H4 (cell line): ENCODE data around the gene HSD3B1. TPM values are rescaled to one million over a fixed set of nuclear protein-coding genes. Genes with fewer than 3 reads are reported as not detected.
"Not testable (repeated sequence)": the region's sequence is repeated elsewhere in the genome, so short reads cannot be mapped to it uniquely, and the experiment has no call there.

Source experiments
- DNase-seq: peaks from one replicate; pipeline ENCODE4 v3.0.0-alpha.2; 2015; ENCODE audit warnings: low spot score
- total RNA-seq: library from RNA; depleted of rRNA; stranded (reverse); fragments of >200 nt; shearing (Covaris generic); gene quantifications from 2 replicates; pipeline ENCODE4 v1.2.3, GENCODE V29; 2014

The HSD3B1 gene
- total RNA-seq, 1 experiment from 2014 or later, result not detected

DNA sequence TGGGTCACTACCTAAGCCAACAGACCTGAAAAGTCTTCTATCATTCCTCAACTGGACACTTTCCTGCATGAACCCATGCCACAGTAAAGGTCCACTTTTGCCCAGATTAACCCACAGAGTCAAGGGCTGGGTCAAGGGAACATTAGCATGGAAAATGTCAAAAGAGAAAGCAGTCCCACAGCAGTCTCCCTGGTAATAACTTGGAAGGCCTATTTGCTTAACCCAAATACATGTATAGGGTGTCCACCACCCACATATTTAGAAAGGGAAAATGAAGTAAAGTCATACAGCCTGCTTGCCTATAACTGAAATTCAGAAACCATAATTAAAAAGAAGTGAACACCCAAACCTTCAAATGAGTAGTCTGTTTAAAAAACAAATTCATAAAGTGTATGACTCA is 16.1 kb upstream of the HSD3B1 start:
- DNase-seq, result no peak

DNA sequence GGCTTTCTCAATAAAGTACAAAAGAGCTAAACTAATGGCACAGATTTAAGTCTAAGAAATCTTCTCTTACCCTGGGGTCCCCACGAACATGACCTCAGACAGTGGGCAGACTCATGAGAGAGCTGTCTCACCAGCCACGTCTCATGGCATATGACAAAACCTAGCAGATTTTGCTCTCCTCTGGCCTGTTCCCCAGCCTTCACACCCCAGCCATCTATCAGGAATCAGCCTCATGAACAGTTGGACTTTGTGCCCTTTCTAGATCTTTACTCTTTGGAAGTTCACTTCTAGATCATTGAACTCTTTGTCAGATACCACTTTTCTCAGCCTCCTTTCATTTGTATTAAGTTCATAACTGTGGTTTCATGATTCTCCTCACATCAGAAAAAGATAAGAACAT is 14.2 kb upstream of the HSD3B1 start:
- DNase-seq, result no peak

- no peak for DNase-seq
Measured at GRCh38 chr1:119504831-119505230, 2.2 kb upstream of the HSD3B1 start.

DNA sequence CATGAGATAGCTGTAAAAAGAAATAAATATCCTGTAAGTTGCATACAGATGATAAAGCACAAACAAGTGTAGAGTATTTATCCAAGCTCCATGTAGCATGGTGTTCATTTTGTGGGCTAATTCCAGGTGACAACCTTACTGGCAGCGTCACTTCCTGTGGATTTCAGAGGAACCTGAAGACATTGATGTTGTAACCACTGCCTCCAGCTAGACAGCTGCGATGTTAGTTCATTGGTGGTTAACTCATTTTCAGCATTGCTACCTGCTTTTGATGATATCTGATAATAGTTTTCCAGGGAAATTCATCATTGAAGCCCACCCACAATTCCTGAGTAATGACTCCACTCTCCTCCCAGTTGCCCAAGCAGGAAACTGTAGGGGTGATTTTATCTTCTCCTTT is 3.0 kb downstream of the HSD3B1 start:
- DNase-seq, result no peak

- no peak for DNase-seq
Measured at GRCh38 chr1:119515221-119515620, 8.2 kb downstream of the HSD3B1 start.

DNA sequence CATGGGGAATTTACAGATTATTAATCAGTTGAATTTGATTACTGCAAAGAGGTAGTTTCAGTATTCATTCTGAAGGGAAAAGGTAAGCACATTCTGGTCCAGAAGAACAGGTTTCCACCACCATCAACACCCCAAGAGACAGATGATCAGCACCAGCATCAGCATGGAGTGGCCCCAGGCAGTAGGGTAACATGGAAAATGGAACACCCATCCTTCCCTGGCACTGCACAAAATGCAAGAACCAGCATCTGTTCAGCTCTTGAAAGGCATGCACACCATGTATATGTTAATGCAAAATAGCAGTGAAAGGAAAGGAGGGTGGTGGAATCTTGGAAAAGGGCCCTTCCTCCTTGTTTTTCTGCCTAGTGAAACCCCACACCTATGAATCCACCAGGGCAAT is 9.2 kb downstream of the HSD3B1 start:
- DNase-seq, result no peak

DNA sequence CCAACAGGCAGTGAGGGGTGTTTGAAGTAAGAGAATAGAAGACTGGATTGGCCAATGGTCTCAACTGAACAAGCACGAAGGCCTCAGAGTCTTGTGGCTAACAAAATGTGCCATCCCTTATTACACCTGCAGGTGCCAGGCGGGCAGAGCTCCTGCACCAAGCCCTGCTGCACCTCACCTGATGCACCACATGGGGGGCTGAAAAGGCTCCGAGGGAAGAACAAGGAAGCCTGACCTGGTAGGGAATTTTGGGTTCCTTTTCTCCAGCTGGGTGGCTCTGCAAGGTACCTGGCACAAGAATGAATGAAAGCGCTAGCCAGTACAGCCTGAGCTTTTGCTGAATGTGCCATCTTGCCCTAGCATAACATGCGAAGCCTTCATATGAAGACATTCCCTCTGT is 9.7 kb downstream of the HSD3B1 start:
- no peak for DNase-seq

- DNase-seq, result not testable (repeated sequence)
Measured at GRCh38 chr1:119517667-119518066, 10.7 kb downstream of the HSD3B1 start.

DNA sequence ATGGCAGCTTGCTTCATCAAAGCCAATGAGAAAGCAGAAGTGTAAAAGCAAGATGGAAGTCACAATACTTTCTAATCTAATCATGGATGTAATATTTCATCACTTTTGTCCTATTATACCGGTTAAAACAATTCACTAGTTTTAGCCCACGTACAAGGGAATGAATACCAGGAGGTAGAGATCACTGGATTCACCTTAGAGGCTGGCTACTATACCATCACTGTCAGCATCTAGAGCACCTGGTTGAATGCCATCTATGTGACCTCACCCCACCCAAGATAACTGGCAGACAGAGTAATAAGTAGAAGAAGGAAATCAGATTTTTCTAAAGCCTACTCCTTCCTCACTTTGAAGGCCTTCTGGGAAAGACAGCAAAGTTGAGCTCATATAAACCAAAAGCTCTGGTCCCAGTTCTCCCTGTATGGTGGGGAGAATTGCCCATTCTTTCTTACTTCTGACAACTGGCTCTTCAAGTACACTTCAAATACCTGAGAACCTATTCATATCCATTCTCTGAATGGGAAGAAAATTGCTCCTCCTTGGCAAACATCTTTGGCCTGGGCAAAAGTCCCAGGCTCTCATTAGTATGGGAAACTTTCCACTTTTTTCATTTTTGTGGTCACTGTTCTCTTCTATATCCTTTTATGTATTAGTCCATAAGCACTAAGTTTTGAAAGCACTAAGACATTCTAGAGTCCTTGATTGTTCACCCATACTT is 24.8 kb downstream of the HSD3B1 start:
- no peak for DNase-seq

- no peak for DNase-seq
Measured at GRCh38 chr1:119532324-119532910, 25.4 kb downstream of the HSD3B1 start.

- DNase-seq, result no peak
Measured at GRCh38 chr1:119535381-119535780, 28.4 kb downstream of the HSD3B1 start.

DNA sequence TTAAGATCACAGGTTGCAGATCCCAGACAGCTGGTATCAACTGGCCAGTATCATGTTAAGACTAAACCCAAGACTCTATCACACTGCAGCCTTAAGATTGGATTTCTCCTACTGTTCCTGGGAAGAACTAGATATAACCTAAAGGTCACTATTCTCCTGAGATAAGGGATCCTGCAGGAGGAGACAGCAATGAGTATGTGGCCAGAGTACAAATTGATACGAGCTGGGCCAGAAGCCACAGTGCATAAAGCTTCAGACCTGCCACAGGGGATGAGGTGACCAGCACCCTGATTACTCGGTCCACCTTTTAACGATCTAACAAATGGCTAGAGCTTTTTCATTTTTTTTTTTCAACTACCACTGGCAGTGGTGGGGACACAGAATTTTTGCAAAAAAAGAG is 31.0 kb downstream of the HSD3B1 start:
- DNase-seq, result no peak

GRCh38 chr1:119539636-119540035 is 32.6 kb downstream of the HSD3B1 start:
- no peak for DNase-seq

DNA sequence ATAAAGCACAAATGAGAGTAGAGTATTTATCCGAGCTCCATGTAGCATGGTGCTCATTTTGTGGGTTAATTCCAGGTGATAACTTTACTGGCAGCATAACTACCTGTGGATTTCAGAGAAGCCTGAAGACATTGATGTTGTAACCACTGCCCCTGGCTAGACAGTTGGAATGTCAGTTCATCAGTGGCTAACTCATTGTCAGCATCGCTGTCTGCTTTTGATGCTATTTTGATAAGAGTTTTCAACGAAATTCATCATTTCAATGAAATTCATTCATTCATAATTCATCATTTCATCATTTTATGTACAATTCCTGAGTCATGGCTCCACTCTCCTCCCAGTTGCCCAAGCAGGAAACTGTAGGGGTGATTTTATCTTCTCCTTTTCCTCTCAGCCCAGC is 34.4 kb downstream of the HSD3B1 start:
- DNase-seq, result no peak

GRCh38 chr1:119542492-119542946 is 35.5 kb downstream of the HSD3B1 start:
- DNase-seq, result no peak

- peak; percentile 33 for DNase-seq
Measured at GRCh38 chr1:119544165-119544762, 37.3 kb downstream of the HSD3B1 start.

- no peak for DNase-seq
Measured at GRCh38 chr1:119546641-119547040, 39.6 kb downstream of the HSD3B1 start.

- no peak for DNase-seq
Measured at GRCh38 chr1:119547306-119547705, 40.3 kb downstream of the HSD3B1 start.

GRCh38 chr1:119547805-119548204 is 40.8 kb downstream of the HSD3B1 start:
- DNase-seq, result no peak

DNA sequence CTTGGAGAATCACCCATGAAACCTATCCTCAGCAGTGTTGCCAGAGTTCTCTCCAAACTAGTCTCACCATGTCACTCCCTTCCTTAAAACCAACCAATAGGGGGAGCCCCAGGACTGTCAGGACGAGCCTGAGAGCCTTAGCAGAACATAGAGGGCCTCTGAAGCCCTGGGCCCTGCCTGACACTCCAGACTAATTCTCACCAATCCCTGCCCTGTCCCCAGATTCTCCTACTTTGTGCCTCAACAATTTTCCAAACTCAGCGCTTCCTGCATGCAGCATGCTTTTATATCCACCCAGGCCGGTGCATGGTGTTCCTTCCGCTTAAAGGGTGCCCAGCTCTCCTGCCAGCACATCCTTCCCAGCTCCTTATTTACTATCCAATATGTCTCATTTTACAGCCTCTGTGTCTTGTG is 42.7 kb downstream of the HSD3B1 start:
- peak; percentile 63 for DNase-seq

- DNase-seq, result no peak
Measured at GRCh38 chr1:119550381-119550780, 43.4 kb downstream of the HSD3B1 start.

DNA sequence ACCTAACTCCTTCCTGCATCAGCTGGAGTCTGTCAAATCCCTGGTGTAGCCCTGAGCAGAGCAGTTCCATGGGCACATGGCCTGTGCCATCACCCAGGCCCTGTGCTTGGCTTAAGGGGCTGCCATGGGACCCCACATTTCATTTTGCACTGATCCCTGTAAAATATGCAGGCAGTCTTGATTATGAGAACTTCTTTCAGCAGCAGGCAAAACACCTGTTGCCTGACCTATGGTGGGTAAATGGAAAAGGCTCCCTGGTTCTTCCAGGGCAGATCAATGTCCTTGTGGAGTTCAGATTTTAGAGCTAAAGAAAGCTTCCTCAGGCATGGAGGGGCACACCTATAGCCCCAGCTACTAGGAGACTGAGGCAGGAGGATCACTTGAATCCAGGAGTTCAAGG is 44.2 kb downstream of the HSD3B1 start:
- no peak for DNase-seq

- not testable (repeated sequence) for DNase-seq
Measured at GRCh38 chr1:119552656-119553055, 45.6 kb downstream of the HSD3B1 start.
